ENCODE measurements around the gene TRIO. TPM values are rescaled to one million over a fixed set of nuclear protein-coding genes. Genes with fewer than 3 reads are reported as not detected.
A peak's percentile ranks its signal among the peaks of the same experiment; 100 is the strongest.

The TRIO gene
- total RNA-seq, 3 donors from 2014 or later (not counting 1 experiment from before 2014, with no cell fraction given): 84.6 to 136 (median 94.3) TPM

DNA sequence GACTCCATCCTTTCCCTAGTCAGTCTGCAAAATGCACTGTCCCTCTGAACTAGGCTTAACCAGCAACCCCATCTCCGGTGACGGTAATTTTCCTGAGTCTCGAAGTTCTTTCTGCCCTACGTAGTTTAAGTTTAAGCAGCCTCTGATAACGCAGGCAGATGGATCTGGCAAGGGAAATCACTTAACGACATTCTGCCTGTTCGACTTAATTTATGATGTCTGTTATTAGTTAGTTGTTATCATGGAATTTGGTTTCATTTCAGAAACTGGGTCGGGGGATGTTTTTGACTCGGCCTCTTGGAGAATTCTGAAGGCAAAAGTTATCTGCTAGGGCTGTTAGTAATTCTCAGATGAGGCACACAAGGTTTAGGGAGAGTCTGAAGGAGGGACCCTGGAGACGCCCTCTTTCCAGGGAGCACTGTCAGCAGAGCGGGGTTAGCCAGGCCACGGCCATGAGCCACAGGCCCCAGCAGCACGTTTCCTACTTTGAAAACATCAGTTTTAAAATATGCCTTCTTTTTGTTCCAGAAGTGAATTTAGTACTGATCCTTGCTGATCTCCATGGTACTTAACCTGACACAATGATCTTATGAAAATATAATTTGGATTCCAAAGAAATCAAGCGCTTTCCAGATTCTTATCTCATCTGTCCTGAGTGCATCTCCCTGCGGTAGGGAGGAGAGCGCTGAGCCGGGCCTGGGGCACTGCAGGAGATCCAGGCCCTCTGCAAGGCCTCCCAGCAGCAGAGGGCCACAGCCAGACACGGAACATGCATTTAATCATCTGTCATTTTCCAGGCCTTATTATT, 267.5 kb downstream of the TRIO start:
- Mint-ChIP-seq H3K9me3 (no peaks in the 10 kb centered on the region), H3K36me3 (no peaks in the 10 kb centered on the region), H3K4me1 (no peaks in the 10 kb centered on the region), H3K27ac (no peak overlapping the region), H3K4me3 (no peak overlapping the region), H3K27me3 (ENCODE audit: low read depth in 2 of 2) (no peaks in the 10 kb centered on the region)
- H3K27ac ChIP-seq (ENCODE audit: low read length): no peak overlapping the region
- TF ChIP-seq, protein P1, sequence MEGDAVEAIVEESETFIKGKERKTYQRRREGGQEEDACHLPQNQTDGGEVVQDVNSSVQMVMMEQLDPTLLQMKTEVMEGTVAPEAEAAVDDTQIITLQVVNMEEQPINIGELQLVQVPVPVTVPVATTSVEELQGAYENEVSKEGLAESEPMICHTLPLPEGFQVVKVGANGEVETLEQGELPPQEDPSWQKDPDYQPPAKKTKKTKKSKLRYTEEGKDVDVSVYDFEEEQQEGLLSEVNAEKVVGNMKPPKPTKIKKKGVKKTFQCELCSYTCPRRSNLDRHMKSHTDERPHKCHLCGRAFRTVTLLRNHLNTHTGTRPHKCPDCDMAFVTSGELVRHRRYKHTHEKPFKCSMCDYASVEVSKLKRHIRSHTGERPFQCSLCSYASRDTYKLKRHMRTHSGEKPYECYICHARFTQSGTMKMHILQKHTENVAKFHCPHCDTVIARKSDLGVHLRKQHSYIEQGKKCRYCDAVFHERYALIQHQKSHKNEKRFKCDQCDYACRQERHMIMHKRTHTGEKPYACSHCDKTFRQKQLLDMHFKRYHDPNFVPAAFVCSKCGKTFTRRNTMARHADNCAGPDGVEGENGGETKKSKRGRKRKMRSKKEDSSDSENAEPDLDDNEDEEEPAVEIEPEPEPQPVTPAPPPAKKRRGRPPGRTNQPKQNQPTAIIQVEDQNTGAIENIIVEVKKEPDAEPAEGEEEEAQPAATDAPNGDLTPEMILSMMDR (IDR thresholded peaks at IDR 0.05): no peak
- H3K36me3 ChIP-seq (ENCODE audit: control insufficient read depth, insufficient read depth, low read length): peaks cover 28% of the 10 kb centered on the region
- H3K4me3 ChIP-seq (ENCODE audit: low read length): no peak overlapping the region
- WGBS (ENCODE audit: insufficient coverage): 92% methylated on average over 17 of the region's 18 CpGs
- no peaks in the 10 kb centered on the region for H3K9me3 ChIP-seq (ENCODE audit: control insufficient read depth, insufficient read depth, low read length)
- H3K4me1 ChIP-seq (ENCODE audit: control insufficient read depth, insufficient read depth, low read length): no peaks in the 10 kb centered on the region
- intact Hi-C loops (cut with micrococcal nuclease): no loop called here
- ATAC-seq (no peak), DNase-seq (no peak)
- no peaks in the 10 kb centered on the region for H3K27me3 ChIP-seq (ENCODE audit: control insufficient read depth, insufficient read depth, low read length)

DNA sequence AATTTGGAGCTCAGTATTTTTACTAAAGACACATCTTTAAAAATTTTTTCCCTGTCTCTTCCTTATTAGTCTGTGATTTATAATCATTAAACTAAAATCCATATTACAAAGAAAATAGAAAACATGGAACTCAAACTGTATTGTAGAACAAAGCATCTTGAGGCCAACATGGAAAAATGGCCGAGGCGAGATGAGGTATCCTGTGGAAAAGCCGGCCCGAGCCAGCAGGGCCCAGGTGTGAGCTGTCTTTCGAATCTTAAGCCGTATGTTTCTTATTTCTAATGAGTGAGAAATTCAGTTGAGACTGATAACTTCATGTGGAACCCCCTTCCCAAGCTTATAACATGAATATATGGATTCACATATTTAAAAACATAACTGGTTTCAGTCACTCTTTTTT, 268.1 kb downstream of the TRIO start:
- DNase-seq (no peak), ATAC-seq (no peak)
- H3K27ac Mint-ChIP-seq: no peak overlapping the region
- H3K4me3 Mint-ChIP-seq: no peak overlapping the region
- H3K27me3 ChIP-seq (ENCODE audit: control insufficient read depth, insufficient read depth, low read length): no peaks in the 10 kb centered on the region
- no peak overlapping the region for H3K4me3 ChIP-seq (ENCODE audit: low read length)
- TF ChIP-seq, protein P1 (IDR thresholded peaks at IDR 0.05): no peak
- H3K27me3 Mint-ChIP-seq (ENCODE audit: low read depth in 2 of 2): no peaks in the 10 kb centered on the region
- H3K4me1 Mint-ChIP-seq: no peaks in the 10 kb centered on the region
- intact Hi-C loops (cut with micrococcal nuclease): no loop called here
- H3K36me3 Mint-ChIP-seq: no peaks in the 10 kb centered on the region
- no peaks in the 10 kb centered on the region for H3K9me3 Mint-ChIP-seq
- no peak overlapping the region for H3K27ac ChIP-seq (ENCODE audit: low read length)
- no peaks in the 10 kb centered on the region for H3K9me3 ChIP-seq (ENCODE audit: control insufficient read depth, insufficient read depth, low read length)
- H3K4me1 ChIP-seq (ENCODE audit: control insufficient read depth, insufficient read depth, low read length): no peaks in the 10 kb centered on the region
- WGBS (ENCODE audit: insufficient coverage): 94% methylated on average over 6 of the region's 6 CpGs
- H3K36me3 ChIP-seq (ENCODE audit: control insufficient read depth, insufficient read depth, low read length): peaks cover 25% of the 10 kb centered on the region

DNA sequence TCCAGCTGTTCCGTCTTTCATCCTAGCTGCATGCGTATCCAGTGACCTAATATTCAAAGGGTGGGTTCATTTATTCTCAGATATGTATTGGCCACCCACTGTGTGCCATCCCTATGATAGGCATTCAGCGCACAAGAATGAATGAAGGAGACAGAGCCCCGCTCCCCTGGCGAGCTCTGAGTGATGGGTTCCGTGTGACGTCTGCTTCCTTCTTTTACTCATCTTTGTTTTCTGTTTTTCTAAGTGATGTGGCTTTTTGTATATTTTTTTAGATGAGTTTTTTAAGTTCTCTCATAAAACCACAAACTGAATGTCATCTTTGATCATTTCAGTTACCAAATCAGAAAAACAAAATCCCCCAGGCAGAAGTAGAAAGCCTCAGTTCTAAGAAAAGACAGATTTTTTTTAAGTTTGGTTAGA, 270.2 kb downstream of the TRIO start:
- Mint-ChIP-seq H3K4me1 (no peaks in the 10 kb centered on the region), H3K4me3 (no peak overlapping the region), H3K36me3 (no peaks in the 10 kb centered on the region), H3K27ac (no peak overlapping the region), H3K9me3 (no peaks in the 10 kb centered on the region), H3K27me3 (ENCODE audit: low read depth in 2 of 2) (no peaks in the 10 kb centered on the region)
- ATAC-seq: peak in 1 of 3 donors; percentile 40
- Histone ChIP-seq H3K27me3 (ENCODE audit: control insufficient read depth, insufficient read depth, low read length) (no peaks in the 10 kb centered on the region), H3K9me3 (ENCODE audit: control insufficient read depth, insufficient read depth, low read length) (no peaks in the 10 kb centered on the region), H3K27ac (ENCODE audit: low read length) (no peak overlapping the region), H3K4me1 (ENCODE audit: control insufficient read depth, insufficient read depth, low read length) (no peaks in the 10 kb centered on the region), H3K36me3 (ENCODE audit: control insufficient read depth, insufficient read depth, low read length) (peaks cover 14% of the 10 kb centered on the region), H3K4me3 (ENCODE audit: low read length) (no peak overlapping the region)
- intact Hi-C loops (cut with micrococcal nuclease): no loop called here
- TF ChIP-seq, protein P1 (IDR thresholded peaks at IDR 0.05): no peak
- DNase-seq: peak in 1 of 2 donors; percentile 81
- WGBS (ENCODE audit: insufficient coverage): 53% methylated on average over 6 of the region's 7 CpGs
